Rectal smooth muscle tissue (tissue), 1 donor: ENCODE results near the gene AK4.
"Not testable (repeated sequence)": the region's sequence is repeated elsewhere in the genome, so short reads cannot be mapped to it uniquely, and the experiment has no call there.

Source experiments
- H3K27ac ChIP-seq: one replicate; pipeline ENCODE4 v1.7.0; 2013; ENCODE audit warnings: low read depth, low read length, inconsistent platforms
- H3K27me3 ChIP-seq: one replicate; pipeline ENCODE4 v1.7.0; 2013; ENCODE audit warnings: low read length; ENCODE audit not compliant: control insufficient read depth, insufficient read depth
- H3K36me3 ChIP-seq: one replicate; pipeline ENCODE4 v1.7.0; 2013; ENCODE audit warnings: low read length; ENCODE audit not compliant: control insufficient read depth, insufficient read depth
- H3K4me1 ChIP-seq: one replicate; pipeline ENCODE4 v1.7.0; 2013; ENCODE audit warnings: low read length; ENCODE audit not compliant: control insufficient read depth, insufficient read depth
- H3K4me3 ChIP-seq: one replicate; pipeline ENCODE4 v1.7.0; 2013; ENCODE audit warnings: low read length
- H3K9ac ChIP-seq: one replicate; pipeline ENCODE4 v1.7.0; 2013; ENCODE audit warnings: low read length

The AK4 gene

DNA sequence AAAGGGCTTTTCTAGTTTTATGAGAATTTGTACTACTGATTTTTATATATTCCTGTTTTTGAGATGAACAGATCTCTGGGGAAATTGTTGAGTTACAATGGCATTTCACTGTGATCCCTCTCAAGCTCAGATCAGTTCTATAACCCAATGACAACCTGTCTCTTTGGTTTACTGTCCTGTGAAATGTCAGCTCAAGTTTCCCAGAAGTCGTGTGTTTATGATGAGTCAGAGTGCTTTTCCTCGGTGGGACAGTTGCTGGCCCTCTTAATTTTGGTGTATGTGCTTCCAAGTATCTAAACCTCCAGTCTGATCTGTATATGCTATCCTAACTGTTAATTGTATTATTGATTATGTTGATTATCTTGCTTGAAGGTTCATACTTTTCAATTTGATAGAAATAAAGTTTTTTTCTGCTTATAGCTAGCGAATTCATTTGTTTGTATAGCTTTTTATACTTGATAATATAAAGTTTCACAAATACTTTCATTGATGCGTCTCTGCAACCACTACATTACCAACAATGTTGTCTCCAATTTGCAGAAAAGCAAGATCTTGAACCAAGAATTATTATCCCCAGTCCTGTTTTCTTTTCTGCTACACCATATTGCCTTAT, 83.8 kb downstream of the AK4 start:
- no peaks in the 10 kb centered on the region for H3K36me3 ChIP-seq
- H3K9ac ChIP-seq, result no peak overlapping the region
- H3K4me1 ChIP-seq, result no peaks in the 10 kb centered on the region
- no peak overlapping the region for H3K27ac ChIP-seq
- H3K27me3 ChIP-seq, result no peaks in the 10 kb centered on the region
- H3K4me3 ChIP-seq, result no peak overlapping the region

- H3K27me3 ChIP-seq, result no peaks in the 10 kb centered on the region
- no peaks in the 10 kb centered on the region for H3K36me3 ChIP-seq
- H3K4me3 ChIP-seq, result no peak overlapping the region
- no peak overlapping the region for H3K27ac ChIP-seq
- no peaks in the 10 kb centered on the region for H3K4me1 ChIP-seq
- no peak overlapping the region for H3K9ac ChIP-seq
Observed at GRCh38 chr1:65232461-65232990, 84.5 kb downstream of the AK4 start.

- no peak overlapping the region for H3K27ac ChIP-seq
- H3K27me3 ChIP-seq, result no peaks in the 10 kb centered on the region
- H3K9ac ChIP-seq, result no peak overlapping the region
- no peak overlapping the region for H3K4me3 ChIP-seq
- no peaks in the 10 kb centered on the region for H3K36me3 ChIP-seq
- H3K4me1 ChIP-seq, result no peaks in the 10 kb centered on the region
Observed at GRCh38 chr1:65233782-65234181, 85.8 kb downstream of the AK4 start.

DNA sequence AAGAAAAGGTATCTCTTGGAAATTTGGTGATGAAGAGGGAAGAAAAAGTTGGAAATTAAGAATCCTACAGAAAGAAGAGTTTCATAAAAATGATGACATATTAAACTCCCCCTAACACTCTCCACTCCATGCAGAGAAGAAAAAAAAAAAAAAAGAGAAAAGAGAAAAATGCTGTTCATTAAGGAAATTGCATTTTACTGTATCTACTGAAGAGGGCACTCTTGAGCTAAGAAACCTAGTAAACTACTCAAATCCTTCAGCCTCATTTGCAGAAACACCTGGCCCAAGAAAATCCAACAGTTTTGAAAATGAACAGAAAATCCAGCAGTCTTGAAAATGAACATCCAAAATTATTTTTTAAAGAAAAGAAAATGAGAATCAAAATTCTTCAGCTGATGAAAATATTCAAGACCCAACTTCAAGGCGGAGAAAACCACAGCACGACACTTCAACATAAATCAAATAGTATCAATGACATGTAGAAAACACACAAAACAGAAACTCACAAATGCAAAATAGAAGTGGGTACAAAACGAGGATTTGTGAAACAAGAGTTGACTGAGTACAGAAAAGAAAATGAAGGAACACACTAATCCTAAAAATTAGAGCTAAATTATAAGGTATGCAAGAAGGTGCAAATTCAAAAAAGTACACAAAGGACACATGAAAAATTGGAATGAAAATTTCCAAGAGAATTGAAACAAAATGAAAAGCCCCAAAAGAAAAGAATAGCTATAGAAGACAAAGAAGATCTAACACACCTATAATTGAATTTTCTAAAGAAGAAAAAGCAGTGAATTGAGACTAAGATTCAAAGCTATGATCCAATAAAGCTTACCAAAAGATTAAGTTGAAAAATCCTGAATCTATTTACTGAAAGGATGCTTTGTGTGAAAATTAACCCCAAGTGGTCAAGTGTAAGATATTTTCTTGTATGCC, 88.1 kb downstream of the AK4 start:
- Histone ChIP-seq H3K36me3 (no peaks in the 10 kb centered on the region), H3K4me1 (no peaks in the 10 kb centered on the region), H3K27ac (no peak overlapping the region), H3K27me3 (no peaks in the 10 kb centered on the region), H3K9ac (no peak overlapping the region), H3K4me3 (no peak overlapping the region)

GRCh38 chr1:65237088-65237487, 89.1 kb downstream of the AK4 start:
- H3K4me1 ChIP-seq, H3K9ac ChIP-seq, H3K4me3 ChIP-seq, H3K27ac ChIP-seq, H3K36me3 ChIP-seq, H3K27me3 ChIP-seq: not testable (repeated sequence)

DNA sequence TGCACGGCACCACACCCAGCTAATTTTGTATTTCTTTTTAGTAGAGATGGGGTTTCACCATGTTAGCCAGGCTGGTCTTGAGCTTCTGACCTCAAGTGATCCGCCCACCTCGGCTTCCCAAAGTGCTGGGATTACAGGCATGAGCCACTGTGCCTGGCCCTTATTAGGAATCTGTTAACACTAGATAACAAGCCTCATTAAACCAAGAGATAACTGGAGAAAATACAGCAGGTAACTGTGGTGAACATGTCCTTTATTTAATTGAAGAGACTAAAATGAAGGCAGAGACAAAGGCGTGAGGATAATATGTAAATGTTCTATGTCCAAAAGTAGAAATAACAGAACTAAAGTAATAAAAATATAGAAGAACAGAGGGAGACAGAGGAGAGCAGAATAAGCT, 89.5 kb downstream of the AK4 start:
- H3K36me3 ChIP-seq, result no peaks in the 10 kb centered on the region
- no peaks in the 10 kb centered on the region for H3K4me1 ChIP-seq
- no peaks in the 10 kb centered on the region for H3K27me3 ChIP-seq

DNA sequence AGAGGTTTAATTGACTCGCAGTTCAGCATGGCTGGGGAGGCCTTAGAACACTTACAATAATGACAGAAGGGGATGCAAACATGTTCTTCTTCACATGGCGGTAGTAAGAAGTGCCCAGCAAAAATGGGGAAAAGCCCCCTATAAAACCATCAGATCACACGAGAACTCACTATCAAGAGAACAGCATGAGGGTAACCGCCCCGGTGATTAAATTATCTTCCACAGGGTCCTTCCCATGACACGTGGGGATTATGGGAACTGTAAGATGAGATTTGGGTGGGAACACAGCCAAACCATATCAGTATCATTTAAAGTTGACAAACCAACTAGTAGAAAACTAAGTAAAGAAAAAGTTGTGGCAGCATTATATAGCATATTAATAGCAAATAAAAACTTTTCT, 90.0 kb downstream of the AK4 start:
- H3K4me3 ChIP-seq, result no peak overlapping the region
- H3K4me1 ChIP-seq, result no peaks in the 10 kb centered on the region
- H3K27ac ChIP-seq, result no peak overlapping the region
- H3K36me3 ChIP-seq, result no peaks in the 10 kb centered on the region
- no peaks in the 10 kb centered on the region for H3K27me3 ChIP-seq
- H3K9ac ChIP-seq, result no peak overlapping the region

More for the DNA sequence above, 89.5 kb downstream of the AK4 start:
- Histone ChIP-seq H3K9ac (no peak overlapping the region), H3K27ac (no peak overlapping the region), H3K4me3 (no peak overlapping the region)

DNA sequence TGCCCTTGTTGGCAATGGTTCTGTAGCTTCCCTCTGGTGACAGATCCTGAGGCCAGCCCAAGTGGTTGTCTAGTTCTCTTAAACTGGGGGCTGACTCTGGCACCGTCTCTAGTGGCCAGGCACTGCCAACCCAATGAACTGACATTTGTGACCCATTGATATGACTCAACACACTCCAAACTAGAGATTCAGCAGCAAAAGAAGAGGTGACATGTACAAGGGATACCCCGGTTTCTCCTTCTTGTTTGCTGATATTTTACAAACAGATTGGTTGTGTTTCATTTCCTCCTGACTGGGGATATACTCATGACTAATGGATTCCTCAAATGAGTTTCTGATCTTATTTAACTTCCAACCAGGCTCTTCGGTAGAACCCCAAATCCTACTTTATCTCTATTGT, 95.5 kb downstream of the AK4 start:
- H3K4me1 ChIP-seq, result no peaks in the 10 kb centered on the region
- H3K9ac ChIP-seq, result no peak overlapping the region
- no peak overlapping the region for H3K4me3 ChIP-seq
- H3K27me3 ChIP-seq, result no peaks in the 10 kb centered on the region
- H3K27ac ChIP-seq, result no peak overlapping the region
- no peaks in the 10 kb centered on the region for H3K36me3 ChIP-seq

DNA sequence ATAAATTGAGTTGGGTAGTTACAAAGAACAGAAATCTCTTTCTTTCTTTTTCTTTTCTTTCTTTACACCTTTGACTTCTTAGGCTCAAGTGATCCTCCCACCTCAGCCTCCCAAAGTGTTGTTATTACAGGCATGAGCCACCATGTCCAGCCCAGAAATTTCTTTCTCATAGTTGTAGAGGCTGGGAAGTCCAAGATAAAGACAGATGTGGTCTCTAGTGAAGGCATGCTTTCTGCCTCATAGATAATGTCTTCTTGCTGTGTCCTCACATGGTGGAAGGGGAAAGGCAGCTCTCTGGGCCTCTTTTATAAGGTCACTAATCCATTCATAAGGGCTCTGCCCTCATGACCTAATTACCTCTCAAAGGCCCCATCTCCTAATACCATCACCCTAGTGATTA, 97.3 kb downstream of the AK4 start:
- Histone ChIP-seq H3K9ac (no peak overlapping the region), H3K27ac (no peak overlapping the region), H3K36me3 (no peaks in the 10 kb centered on the region)

GRCh38 chr1:65247419-65248359, 99.7 kb downstream of the AK4 start:
- no peaks in the 10 kb centered on the region for H3K36me3 ChIP-seq
- H3K9ac ChIP-seq, result no peak overlapping the region
- H3K27ac ChIP-seq, result no peak overlapping the region
- no peak overlapping the region for H3K4me3 ChIP-seq
- H3K27me3 ChIP-seq, result no peaks in the 10 kb centered on the region
- no peaks in the 10 kb centered on the region for H3K4me1 ChIP-seq

More for the DNA sequence above, 97.3 kb downstream of the AK4 start:
- Histone ChIP-seq H3K4me1 (no peaks in the 10 kb centered on the region), H3K4me3 (no peak overlapping the region), H3K27me3 (no peaks in the 10 kb centered on the region)

DNA sequence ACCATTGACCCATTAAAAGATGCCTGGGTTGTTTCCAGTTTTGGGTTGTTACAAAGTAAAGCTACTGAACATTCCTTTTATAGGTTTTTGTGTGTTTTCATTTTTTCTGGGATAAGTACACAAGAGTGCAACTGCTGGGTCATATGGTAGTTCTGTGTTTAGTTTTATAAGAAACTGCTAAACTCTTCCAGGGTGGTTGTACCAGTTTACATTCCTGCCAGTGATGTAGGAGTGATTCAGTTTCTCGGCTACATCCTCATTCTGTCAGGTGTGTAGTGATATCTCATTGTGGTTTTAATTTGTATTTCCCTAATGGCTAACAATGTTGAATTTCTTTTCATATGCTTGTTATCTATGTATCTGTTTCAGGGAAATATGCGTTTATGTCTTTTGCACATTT, 102.8 kb downstream of the AK4 start:
- Histone ChIP-seq H3K27me3 (peaks cover 4% of the 10 kb centered on the region), H3K4me3 (no peak overlapping the region), H3K4me1 (no peaks in the 10 kb centered on the region), H3K9ac (no peak overlapping the region), H3K27ac (no peak overlapping the region), H3K36me3 (no peaks in the 10 kb centered on the region)

- Histone ChIP-seq H3K27me3 (peaks cover 5% of the 10 kb centered on the region), H3K4me3 (peak overlapping the region; percentile 83), H3K36me3 (no peaks in the 10 kb centered on the region), H3K4me1 (no peaks in the 10 kb centered on the region), H3K27ac (no peak overlapping the region), H3K9ac (peak overlapping the region; percentile 62)
Observed at GRCh38 chr1:65253800-65254319, 105.9 kb downstream of the AK4 start.
